Activated naive CD8-positive, alpha-beta T cell treated with anti-CD3 and anti-CD28 coated beads, Interleukin-2, amount 50 U/mL, for 16 hours (primary cell): ENCODE data around the gene CACUL1.
"Not testable (repeated sequence)": the region's sequence is repeated elsewhere in the genome, so short reads cannot be mapped to it uniquely, and the experiment has no call there.

Experiments used
- DNase-seq: peaks from one replicate; pipeline ENCODE4 v3.0.0-alpha.2; 2020; ENCODE audit warnings: low read depth, low spot score

CACUL1 gene

DNA sequence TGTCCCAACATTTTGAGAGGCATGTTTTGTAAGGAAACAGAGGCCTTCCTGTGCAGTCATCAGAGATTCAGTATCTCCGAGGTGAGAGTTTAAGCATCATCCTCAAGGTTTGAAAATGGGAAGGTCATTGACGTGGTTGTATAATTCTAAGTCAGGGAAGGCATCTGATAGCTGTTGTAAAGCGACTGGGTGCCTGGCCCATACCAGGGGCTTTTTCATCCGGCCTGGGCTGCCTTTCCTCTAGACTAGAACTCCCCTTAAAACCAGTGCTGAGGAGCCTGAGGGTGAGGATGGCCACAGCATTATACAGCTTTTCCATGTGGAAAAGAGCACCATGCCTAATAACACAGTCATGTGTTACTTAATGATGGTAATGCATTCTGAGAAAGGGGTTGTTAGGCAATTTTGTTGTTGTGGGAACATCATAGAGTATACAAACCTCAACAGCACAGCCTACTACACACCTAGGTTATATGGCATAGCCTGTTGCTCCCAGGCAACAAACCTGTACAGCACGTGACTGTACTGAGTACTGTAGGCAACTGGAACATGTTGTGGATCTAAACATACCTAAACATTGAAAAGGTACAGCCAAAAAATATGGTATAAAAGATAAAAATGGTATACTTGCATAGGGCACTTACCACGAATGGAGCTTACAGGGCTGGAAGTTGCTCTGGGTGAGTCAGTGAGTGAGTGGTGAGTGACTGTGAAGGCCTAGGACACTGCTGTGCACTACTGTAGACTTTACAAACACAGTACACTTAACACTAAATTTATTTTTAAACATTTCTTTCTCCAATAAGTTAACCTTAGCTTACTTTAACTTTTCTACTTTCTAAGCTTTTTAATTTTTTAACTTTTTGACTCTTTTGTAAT is 13.5 kb upstream of the CACUL1 start:
- DNase-seq, result no peak

DNA sequence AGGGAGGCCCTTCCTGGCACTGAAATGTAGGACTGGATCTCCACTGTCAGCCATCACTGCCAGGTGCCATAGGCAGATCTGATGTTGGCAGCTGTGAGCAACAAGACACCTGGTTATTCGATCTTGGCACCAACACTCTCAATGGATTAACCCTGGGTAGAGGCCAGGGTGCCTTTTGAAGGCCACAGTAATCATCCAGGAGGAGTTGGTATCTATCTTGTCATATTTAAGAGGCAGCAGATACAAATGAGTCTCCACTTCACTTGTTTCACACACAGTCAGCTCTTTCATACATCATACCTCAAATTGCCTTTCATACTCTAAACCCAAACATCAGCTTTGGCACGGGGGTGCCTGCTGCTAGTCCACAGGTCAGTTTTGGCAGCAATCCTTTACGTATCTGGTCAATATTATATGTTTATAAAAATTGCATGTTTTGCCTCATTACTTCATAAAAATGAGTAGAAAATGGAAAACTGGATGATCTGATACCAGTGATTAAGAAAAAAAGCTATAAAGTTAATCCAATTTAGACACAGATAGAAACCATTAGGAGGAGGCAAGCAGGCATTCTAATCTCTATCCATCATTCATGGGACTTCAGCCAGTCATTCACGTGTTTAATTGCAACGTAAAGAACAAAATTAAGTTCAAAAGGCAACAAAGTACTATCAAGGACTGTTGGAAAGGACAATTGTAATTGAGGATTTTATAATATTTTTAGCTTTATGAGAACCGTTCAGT is 12.7 kb upstream of the CACUL1 start:
- DNase-seq, result no peak

DNA sequence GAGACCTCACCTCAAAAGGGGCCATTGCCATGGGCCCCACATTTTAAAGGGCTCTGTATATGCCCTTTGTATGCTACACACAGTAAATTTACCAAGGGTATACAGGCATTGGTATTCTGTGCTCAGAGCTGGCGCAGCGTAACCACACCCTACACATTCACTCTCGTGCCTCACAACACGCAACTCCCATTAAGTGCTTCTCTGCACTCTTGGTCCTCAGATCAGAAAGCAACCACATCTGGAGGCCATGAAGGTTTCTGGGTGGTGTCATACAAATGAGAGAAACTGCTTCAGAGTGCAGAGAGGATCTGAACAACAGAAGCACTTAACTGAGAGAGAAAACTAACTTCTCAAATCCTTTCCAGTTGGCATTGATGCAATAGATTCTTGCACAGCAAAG is 9.4 kb upstream of the CACUL1 start:
- no peak for DNase-seq

DNA sequence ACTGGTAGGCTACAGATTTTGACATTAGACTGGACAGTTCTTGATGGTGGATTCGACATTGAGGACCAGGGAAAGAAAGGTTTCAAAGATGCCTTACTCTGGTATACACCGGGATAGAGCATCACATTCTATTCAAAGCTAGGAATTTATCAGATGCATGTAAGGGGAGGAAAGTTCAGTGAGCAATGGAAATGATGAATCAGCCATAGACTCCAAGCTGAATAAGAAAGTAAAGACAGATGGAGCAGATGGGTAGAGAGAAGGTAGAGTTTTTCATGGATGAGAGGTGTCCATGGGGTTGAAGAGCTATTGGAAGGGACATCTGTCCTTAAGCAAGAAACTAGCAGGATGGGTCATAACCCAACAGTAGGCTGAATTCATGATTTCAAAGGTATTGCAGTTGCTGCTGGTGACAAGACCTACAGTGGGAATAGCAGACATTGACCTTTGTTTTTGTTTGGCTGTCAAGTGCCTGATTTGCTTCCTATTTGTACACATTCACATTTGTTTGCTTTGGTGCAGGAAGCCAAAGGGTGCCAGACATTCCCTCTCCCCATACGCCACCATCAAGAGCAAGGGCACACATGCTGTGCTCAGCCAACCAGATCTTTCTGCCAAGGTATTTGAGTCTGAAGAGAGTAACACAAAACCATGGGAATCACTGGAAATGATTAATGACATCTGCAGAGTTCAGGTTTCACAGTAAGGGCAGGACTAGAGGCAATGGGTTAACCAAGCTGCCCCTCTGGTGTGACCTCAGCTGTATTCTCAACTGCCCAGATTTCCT is 8.6 kb upstream of the CACUL1 start:
- DNase-seq, result no peak

DNA sequence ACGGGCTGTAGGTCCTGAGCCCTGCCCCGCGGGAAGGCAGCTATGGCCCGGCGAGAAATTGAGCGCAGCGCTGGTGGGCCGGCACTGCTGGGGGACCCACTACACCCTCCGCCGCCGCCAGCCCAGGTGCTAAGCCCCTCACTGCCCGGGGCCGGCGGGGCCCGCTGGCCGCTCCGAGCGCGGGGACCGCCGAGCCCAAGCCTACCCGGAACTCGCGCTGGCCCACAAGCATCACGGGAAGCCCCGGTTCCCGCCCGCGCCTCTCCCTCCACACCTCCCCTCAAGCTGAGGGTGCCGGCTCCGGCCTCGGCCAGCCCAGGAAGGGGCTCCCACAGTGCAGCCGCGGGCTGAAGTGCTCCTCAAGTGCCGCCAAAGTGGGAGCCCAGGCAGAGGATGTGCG is 5.5 kb upstream of the CACUL1 start:
- no peak for DNase-seq

DNA sequence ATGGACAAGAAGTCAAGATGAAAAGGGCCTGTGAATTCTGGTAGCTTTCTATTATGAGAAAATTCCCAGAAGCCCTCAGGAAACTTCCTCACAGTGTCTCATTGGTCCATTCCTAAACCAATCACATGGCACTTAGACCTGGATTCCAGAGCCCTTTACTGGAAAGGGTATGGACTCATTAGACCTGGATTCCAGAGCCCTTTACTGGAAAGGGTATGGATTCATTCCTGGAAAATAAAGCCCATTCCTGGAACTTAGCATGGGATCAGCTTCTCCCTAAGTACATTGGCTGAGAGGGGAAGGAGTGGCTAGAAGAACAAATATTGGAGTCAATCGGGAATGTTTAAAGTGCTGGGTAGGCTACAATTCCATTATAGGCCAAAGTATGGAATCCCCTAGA is 3.7 kb upstream of the CACUL1 start:
- no peak for DNase-seq

DNA sequence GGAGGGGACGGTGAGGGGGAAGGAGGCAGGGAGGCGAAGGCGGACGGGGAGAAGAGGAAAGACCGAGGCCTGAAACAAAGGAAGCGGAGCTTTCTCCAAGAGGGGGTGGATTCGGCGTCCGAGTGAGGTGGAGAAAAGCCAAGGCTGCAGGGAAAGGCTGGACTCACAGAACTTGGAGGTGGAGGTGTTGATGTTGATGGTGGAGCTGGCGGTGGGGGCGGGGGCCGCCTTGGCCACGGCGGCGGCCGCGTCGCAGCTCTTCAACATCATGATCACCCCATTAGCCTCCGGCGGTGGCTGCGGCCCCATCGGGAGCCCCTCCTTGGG is 578 bp downstream of the CACUL1 start:
- no peak for DNase-seq

DNA sequence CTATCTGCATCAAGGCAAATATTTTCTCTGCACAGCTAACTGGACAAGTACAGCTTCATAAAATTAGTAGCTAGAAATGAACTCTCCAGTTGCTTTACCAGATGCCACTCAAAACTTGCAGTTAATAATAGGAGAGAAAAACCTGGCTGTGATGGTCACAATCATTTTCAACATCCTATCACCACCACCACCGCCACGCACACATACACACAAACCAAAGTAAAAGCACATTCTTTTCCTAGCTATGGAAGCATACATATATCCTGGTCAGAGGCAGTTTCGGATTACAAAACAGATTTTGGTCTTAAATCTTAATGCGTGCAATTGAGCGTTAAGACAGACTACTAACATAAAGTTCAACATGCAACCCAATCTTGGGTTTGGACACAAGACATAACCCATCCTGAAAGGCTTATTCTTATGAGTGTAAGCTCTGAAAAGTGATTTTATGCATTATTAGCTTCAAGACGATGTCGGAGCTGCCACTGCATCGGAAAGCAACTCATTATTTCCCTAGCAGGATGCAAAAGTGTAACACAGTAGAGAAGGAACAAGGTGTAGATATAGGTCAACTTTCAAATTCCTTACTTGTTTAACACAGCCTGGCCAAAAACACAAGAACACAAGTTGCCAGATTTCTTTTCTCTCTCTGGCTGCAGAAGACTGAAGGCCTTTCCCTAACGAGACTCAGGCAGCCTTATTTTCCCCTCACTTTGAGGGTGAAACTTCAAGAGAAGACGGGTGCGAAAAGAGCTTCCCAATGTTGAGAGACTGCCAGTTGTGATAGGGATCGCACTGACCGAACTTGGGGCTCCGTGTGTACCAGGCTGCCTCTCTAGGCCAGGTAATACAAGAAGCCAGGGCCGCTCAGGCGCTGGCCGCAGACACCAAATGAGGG is 1.2 kb downstream of the CACUL1 start:
- DNase-seq, result no peak

DNA sequence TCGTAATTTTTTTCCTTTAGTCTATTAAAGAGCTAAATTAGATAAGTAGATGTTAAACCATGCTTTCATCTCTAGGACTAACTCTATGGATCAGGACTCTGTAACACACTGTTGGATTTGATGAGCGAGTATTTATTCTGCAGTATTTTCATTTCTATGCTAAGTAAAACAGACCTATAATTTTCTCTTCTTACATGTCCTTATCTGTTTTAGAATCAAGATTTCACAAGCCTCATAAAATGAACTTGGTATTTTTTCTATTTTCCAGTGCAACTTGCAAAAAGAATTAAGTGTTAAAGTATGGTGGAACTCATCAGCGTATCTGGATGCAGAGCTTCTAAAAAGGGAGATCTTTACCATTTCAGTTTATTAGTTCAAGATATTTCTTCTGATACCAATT is 2.4 kb downstream of the CACUL1 start:
- DNase-seq, result no peak

DNA sequence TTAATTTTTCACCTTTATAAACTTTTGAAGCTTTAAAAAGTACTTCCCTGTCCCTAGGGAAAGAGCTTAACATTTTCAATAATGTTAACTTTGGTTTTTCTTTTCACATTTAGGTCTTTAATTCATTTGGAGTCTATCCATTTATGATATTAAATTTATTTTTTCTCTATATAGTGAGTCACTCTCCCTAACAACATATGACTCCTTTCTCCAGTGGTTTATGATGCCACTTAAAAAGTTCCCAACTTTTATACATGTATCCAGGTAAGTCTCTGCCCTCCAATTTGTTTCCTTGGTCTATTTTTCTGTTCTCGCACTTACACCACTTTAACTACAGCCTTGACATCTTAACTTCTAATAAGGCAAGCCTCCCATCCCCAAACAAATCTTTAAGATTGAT is 3.5 kb downstream of the CACUL1 start:
- no peak for DNase-seq

DNA sequence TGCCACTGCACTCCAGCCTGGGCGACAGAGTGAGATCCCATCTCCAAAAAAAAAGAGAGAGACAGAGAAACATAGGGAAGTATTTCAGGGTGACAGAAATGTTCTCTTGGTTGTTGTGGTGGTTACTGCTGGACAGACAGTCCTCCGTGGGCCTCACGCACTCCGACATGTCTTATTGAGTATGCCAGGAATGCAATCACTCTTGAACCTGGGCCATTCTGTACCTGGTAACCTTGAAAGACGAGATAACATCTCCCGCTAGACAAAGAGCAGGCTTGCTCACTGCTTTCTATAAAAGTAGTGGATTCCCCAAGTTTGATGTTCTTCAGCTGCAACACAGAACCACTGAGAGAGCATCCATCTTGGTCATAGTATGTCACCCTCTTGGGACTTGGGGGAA is 6.7 kb downstream of the CACUL1 start:
- no peak for DNase-seq

DNA sequence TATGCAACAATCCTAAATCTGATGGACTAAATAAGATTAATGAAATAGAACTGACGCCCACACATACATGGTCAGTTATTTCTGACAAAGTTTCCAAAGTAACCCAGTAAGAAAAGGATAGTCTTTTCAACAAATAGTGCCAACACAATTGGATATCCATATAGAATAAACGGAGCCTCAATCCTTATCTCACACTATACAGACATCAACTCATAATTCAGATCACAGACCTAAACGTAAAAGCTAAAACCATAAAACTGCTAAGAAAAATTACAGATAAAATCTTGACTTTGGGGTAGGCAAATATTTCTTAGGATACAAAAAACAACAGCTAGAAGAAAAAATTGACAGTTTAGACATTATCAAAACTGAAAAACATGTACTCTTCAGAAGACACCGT is 8.5 kb downstream of the CACUL1 start:
- DNase-seq, result no peak

DNA sequence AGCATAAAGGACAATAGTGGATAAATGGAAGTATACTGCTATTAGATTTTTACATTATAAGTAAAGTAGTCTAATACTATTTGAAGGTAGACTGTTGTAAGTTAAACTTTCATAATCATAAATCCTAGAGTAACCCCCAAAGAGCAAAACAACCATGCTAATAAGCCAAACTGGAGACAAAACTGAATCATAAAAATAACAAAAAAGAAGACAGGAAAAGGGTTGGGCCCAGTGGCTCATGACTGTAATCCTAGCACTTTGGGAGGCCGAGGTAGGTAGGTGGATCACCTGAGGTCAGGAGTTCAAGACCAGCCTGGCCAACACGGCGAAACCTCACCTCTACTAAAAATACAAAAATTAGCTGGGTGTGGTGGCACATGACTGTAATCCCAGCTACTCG is 9.7 kb downstream of the CACUL1 start:
- DNase-seq, result no peak

DNA sequence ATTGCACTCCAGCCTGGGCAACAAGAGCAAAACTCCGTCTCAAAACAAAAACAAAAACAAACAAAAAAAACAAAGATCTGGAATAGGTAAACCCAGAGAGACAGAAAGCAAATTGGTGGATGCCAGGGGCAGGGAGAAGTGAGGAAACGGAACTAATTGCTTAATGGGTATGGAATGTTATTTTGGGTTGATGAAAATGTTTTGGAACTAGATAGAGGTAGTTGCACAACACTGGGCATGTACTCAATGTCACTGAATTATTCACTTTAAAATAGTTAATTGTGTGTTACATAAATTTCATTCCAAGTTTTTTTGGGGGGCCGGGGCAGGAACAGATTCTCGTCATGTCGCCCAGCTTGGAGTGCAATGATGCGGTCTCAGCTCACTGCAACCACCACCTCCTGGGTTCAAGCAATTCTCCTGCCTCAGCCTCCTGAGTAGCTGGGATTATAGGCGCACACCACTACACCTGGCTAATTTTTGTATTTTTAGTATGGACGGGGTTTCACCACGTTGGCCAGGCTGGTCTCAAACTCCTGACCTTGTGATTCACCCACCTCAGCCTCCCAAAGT is 10.3 kb downstream of the CACUL1 start:
- not testable (repeated sequence) for DNase-seq

DNA sequence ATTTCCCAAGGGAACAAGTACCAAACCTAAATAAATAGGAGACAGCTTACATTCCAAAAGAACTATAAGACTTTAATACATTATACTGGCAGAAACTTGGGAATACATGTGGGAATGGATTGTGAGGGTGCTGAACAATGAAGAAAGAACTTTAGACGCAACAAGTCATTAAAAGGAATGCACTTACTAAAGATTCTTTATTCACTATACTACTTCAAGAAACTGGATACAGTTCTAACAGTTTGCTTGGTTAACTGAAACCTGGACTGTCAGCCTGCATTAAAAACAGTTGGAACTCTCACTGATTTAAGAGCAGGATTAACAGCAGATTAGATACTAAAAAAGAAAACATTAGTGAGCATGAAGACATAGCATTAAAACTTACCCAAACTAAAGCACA is 12.0 kb downstream of the CACUL1 start:
- no peak for DNase-seq

DNA sequence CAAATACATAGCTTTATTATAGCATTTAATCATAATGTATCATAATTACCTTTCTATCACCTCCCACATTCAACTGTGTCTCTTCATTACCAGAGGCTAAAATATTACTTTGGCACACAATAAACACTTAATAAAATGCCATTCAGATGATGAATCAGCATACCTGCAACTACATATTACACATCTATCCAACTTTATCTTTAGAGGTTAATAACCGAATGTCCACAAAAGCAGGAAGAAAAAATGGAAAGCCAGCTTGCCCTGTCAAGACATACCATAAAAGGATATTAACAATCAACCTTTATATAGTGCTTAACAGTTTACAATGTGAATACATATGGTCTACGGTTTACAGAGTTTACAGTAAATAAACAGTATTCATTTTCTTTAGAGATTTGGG is 12.7 kb downstream of the CACUL1 start:
- no peak for DNase-seq

DNA sequence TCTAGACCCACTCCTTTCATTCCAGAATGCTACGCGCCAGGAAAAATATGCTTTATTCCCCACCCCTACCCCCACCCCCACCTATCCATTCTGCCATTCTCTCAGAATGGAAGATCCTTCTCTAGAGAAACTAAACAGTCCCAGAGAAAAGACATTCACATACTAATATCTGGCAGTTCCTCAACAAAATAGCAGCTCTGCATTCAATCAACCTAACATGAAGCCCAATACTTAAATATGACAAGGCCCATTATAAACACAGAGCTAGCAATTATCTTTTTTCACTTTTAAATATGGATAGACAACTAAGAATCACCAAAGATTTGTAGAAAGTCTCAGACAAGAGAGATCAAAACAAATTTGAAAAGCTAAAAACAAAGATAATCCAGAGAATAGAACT is 16.4 kb downstream of the CACUL1 start:
- no peak for DNase-seq

DNA sequence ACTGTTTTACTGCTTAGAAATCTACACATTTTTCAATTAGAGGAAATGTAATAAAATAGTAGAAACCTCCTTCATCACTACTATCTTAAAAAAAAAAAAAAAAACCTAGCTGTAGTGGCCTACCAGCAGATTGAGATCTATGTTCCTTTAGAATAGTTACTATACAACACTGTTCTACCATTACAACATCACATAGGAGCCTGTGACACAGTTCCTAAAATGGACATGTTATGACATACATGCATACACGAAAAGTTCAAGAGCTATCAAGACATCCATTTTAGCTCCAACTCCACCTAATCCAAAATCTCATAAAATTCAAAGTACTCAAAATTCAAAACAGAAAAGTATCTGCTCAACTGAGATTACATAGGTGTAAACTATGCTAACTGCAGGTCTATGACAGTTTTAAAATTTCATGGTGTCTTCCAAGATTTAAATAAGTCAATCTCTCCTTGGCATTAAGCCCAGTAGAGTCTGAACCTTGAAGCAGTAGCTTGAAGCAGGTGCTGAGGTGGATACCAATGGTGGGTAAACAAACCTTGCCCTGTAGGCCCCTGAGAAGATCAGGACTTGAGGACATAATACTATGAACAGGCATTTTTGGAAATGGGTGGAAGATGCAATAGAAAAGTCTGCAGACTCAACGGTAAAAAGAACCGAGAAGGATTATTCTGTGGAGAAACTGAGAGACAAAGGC is 17.0 kb downstream of the CACUL1 start:
- no peak for DNase-seq

DNA sequence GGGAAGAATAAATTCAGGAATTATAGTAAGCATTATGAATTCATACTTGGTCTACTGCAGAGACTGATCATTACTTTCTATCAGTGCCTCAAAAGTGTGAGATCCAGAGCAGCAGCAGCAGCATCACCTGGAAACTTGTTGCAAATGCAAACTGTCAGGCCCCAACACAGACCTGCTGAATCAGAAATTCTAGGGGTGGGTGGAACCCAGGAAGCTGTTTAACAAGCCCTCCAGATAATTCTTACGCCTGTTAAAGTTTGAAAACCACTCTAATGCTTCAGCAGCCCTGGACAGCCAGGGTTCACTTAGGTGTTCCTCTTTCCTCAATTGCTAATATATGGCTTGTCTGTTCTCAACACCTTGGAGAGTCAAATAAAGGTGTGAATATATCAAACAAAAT is 19.5 kb downstream of the CACUL1 start:
- DNase-seq, result no peak

DNA sequence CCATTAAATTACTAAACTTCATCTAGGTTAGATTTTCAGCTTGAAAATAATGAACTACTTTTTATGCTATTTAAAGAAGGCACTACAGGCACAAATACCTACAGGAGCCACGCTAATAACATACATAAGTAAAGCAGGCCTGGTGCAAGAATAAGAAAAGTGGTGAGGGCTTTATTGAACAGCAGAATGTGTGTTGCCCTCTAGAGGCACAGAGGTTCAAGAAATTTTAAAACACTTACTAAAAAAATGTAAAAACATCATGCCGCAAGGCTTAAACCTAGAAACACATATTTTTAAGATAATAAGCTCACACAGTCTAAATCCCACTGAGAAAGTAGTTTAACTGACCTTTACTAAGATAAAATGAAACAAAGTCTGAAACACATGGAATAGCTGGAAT is 20.3 kb downstream of the CACUL1 start:
- no peak for DNase-seq
